NCI-H524 (cell line): ENCODE data around the gene TRAPPC14.

ENCODE experiments used
- DNase-seq, 2 experiments: peaks; one replicate each; lab custom pipeline; 2025; lab: John Stamatoyannopoulos, UW

TRAPPC14 gene

GRCh38 chr7:100124301-100125230, 34.0 kb downstream of the TRAPPC14 start:
- DNase-seq, result no peak

DNA sequence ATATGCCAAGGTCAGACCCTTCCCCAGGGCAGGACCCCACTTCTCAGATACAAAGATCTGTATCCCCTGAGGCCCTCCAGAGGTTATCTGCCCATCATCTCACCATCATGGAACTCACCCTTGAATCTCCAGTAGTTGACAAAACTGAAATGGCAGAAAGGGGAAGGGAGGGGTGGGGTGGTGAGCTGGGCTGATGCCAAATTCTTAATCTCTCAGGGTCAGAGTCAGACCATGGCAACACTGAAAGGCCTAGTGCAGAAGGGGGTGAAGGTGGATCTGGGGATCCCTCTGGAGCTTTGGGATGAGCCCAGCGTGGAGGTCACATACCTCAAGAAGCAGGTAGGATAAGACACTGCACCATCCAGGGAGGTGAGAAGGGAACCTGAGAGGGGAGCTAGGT, 36.0 kb downstream of the TRAPPC14 start:
- DNase-seq, result no peak

DNA sequence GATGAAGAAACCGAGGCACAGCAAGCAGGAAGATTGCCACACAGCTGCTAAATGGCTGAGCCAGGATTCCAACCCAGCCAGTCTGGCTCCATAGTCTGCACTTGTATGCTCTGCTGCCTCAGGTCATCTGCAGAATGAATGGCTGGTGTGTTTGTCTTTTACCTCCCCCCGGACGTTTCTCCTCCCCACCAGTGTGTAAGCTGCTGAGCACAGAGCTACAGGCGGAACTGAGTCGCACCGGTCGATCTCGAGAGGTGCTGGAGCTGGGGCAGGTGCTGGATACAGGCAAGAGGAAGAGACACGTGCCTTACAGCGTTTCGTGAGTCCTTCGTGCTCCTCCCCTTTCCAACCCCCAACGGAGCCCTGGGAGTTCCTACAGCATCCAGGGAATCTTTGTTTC, 36.5 kb downstream of the TRAPPC14 start:
- DNase-seq, result no peak

DNA sequence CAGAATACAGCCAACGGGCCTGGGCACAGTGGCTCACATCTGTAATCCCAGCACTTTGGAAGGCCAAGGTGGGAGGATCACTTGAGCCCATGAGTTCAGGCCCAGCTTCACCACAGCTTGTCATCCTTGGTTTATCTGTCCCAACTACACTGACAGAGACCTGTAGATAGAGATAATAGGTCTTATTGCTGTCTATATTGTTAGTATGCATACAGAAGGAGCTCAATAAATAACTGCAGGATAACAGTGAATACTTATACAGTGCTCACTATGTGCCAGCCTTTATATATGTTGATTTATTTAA, 37.8 kb downstream of the TRAPPC14 start:
- DNase-seq, result no peak

DNA sequence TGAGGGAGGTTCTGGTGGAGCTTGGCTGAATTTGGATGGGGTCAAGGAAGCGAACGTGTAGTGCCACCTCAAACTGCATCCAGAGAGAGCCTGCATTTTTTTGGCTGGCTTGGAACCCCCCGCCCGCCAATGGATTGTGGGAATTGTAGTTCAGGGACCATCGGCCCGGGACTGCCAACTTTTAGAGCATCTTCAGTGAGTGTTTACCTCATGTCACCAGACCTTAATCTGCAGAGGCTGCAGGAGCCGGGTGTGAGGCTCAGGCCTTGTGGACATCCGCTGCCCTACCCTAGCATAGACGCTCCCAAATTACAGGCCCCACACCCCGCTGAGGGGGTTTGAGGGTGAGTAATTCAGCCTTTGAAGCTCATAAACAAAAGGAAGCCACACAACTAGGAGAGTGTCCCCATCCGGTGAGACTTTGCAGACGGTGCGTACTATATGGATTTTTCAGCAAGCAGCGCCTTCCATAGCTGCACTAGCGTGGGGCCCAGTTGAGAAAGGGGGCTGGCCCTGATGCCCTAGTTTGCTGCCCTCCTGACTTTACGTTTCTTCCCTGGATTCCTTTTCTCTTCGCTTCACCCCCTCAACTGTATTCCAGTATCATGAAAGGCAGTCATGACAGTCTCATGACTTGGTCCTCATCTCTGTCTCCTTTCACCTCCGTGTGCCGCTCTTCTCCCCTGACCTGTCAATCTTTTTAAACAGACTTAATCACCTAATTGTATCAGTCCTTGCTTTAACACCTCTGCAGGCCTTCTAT, 38.4 kb downstream of the TRAPPC14 start:
- peak; percentile 41 to 58 for DNase-seq

DNA sequence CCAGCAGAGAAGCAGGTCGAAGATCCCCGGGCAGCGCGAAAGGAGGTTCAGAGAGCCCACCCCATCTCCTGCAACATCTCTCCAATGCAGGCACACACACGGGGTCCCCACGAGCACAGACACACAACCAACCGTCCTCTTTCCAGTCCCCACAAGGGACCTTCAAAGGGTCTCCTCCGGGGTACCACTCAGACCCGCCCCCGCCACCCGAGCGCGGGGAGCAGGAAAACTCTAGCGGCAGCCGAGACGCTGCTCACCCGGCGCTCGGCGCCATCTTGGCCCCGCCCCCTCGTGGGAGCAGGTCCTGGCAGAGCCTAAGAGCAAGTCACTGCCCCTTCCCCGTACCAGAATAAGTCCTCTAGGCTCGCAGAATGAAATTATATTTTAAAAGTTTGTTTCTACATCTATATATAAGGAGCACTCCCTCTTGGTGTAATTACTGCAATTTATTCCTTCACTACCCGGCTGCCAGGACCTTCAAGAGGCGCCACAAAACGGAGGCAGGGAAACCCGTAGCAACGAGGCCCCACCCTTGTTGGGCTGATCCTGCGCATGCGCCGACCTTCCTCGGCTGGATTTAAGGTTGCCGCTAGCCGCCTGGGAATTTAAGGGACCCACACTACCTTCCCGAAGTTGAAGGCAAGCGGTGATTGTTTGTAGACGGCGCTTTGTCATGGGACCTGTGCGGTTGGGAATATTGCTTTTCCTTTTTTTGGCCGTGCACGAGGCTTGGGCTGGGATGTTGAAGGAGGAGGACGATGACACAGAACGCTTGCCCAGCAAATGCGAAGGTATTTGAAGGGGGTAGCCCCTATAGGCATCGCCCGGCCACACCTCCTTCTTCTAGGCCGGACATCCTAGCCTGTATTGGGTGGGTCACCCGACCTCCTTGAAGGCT, 39.2 kb downstream of the TRAPPC14 start, which contains the start of the genes CNPY4 and TAF6:
Gene CNPY4 (plus strand): TSS at position 563 of the 898 bp plus-strand sequence. CDS start 111 bp downstream, at position 674.
Gene TAF6 (minus strand): TSS at position 287 of the 898 bp plus-strand sequence. CDS start 5,149 bp downstream, outside the sequence.
- DNase-seq, result peak; percentile 90 to 93

GRCh38 chr7:100118388-100119071, 40.0 kb downstream of the TRAPPC14 start:
- DNase-seq, result no peak

DNA sequence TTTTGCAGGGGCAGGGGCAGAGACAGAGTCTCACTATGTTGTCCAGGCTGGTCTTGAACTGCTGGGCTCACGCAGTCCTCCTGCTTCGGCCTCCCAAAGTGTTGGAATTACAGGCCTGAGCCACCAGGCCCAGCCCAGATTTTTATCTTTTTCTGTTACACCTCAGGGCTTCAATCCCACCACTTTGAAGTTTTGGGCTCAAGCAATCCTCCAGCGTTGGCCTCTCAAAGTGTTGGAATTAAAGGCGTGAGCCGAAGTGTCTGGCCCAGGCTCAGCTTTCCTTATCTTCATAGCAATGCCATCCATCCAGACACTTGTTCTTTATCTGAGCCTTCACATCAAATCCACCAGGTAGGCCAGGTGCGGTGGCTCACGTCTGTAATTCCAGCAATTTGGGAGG, 43.5 kb downstream of the TRAPPC14 start:
- DNase-seq, result no peak

DNA sequence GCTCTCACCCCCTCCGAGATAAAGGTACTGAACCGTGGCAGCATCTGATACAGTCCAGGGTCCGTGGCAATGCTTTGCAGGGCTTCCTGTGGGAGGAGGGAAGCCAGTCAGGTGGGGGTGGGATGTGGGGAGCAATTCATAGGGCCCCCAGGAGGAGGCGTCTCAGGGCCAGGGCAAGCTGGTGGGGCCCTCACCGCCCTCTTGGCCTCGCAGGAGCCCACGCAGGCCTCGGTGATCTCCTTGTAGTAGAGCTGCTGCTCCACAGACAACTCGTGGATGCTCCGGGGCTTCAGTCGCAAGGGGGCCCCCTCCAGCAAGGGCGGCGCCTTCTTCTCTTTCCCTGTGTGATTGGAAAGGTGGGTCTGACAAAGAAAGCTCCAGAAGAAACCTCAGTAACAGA, 46.6 kb downstream of the TRAPPC14 start:
- DNase-seq, result no peak

DNA sequence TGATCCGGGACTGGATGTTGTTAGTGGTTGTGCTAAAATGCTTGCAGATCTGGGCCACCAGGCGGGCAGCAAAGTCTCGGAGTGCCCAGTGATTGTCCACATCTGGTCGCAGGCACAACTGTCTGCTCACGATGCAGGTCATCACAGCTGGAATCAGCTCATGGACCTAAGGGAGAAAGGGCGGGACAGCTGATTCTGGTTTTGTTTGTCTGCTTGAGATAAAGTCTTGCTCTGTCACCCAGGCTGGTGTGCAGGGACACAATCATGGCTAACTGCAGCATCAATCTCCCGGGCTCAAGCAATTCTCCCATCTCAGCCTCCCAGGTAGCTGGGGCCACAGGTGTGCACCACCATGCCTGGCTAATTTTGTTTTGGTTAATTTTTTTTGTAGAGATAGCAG, 47.4 kb downstream of the TRAPPC14 start:
- no peak for DNase-seq

DNA sequence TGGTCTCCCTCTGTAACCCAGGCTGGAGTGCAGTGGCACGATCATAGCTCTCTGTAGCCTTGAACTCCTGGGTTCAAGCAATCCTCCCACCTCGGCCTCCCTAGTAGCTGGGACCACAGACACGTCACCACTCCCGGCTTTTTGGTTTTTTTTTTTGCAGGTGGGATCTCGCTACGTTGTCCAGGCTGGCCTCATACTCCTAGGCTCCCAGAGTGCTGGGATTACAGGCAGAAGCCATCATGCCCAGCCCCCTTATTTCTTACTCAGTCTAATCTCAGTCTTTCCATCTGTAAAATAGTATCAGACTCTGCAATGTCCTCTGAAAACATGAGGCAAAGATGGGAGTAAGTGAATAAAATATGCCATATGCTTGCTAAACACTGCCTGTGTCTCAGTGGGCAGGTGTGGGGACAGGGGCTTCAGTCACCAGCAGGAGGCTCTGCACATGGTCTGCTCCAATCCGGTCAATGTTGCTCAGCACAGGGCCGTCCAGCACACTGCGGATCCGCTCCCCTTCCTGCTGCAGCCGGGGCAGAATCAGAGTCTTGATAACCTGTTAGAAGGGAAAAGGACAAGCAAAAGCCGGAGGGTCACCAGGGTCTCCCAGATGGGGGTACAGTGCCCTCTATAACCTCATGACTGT, 48.9 kb downstream of the TRAPPC14 start:
- DNase-seq, result no peak

GRCh38 chr7:100107890-100108289, 50.6 kb downstream of the TRAPPC14 start:
- DNase-seq, result no peak

GRCh38 chr7:100107125-100107737, 51.3 kb downstream of the TRAPPC14 start:
- no peak for DNase-seq

DNA sequence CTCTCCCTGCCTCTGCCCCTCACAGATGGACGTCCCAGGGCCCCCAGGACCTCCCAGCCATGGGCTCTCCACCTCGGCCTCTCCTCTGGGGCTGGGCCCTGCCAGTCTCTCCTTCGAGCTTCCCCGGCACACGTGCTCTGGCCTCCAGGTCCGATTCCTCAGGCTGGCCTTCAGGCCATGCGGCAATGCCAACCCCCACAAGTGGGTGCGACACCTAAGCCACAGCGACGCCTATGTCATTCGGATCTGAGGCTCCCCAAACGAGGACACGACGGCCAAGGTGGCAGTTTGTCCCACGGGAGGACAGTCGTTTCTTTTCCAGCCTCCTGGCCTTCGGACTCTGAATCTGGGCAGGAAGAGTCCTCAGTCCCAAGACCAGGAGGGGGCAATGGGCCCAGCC, 51.9 kb downstream of the TRAPPC14 start:
- no peak for DNase-seq

DNA sequence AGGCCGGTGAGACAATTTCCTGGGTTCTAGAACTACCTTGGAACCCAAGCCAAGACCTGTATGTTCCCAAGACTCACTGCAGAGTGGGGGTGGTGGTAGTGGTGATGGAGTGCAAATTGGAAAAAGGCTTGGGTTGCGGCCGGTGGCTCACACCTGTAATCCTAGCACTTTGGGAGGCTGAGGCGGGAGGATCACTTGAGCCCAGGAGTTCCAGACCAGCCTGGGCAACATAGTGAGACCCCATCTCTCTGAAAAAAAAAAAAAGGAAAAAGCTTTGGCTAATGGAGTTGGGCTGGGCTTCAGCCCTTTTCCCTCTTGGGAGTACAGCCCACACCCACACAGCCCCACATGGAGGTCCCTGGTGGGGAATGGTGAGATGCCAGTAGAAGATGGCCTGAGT, 53.0 kb downstream of the TRAPPC14 start:
- DNase-seq, result no peak
